ENCODE data around the gene BCAR1. TPM values are rescaled to one million over a fixed set of nuclear protein-coding genes. Genes with fewer than 3 reads are reported as not detected.

Gene BCAR1
- total and polyA plus RNA-seq, 2 of the 13 experiments (the other 11 are each of a cell fraction or from before 2014, with no cell fraction given) = 48.1 to 51.7 TPM

DNA sequence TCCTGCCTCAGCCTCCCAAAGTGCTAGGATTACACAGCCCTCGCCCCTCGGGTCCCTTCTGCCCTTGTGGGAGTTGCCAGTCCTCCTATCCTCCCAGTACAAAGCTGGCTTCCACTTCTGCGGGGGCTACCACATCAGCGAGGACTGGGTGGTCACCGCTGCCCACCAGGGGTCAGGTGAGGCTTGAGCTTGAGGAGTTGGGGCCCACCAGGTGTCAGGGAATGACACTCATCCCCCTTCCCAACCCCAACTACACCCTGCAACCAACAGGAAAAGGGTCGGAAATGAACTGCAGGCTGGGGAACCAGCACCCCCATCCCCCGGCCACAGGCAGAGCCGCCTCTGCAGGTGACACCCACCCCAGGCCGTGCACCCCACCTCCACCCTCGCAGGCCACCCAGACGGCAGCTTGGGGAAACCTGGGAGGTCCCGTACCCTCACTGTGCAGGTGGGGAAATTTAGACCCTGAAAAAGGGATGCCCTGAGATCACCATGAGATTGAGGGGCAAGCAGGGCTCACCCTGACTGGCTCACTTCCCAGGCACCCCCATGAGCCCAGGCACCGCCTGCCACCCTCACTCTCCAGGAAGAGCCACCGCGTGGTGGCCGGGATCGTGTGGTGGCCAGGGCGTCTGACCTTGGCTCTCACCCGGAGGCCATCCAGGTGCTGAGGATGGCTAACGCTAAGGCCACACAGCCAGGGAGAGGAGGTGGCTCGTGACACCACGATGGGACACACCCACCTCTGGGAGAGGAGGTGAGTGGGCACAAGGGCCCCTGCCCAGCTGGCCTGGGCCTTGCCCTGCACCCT lies 24.7 kb downstream of the BCAR1 start (continued):
- TF ChIP-seq, protein P1, sequence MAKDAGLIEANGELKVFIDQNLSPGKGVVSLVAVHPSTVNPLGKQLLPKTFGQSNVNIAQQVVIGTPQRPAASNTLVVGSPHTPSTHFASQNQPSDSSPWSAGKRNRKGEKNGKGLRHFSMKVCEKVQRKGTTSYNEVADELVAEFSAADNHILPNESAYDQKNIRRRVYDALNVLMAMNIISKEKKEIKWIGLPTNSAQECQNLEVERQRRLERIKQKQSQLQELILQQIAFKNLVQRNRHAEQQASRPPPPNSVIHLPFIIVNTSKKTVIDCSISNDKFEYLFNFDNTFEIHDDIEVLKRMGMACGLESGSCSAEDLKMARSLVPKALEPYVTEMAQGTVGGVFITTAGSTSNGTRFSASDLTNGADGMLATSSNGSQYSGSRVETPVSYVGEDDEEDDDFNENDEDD (CRISPR knock-in tag; IDR thresholded peaks at IDR 0.05; ENCODE audit: borderline replicate concordance) = no peak
- no peak for TF ChIP-seq ZNF292 (CRISPR knock-in tag; IDR thresholded peaks at IDR 0.05; ENCODE audit: borderline replicate concordance, low read depth)
- TF ChIP-seq TAF1 (CRISPR knock-in tag; IDR thresholded peaks at IDR 0.05) = no peak
- TF ChIP-seq ZNF607 (CRISPR knock-in tag; IDR thresholded peaks at IDR 0.05; ENCODE audit: borderline replicate concordance) = no peak
- no peak for TF ChIP-seq ZNF563 (CRISPR knock-in tag; IDR thresholded peaks at IDR 0.05)
- no peak for TF ChIP-seq CREB3 (CRISPR knock-in tag; IDR thresholded peaks at IDR 0.05)
- peak; percentile 98 for TF ChIP-seq KDM2A (CRISPR knock-in tag; IDR thresholded peaks at IDR 0.05; ENCODE audit: borderline replicate concordance, low read depth)
- TF ChIP-seq HNF1B (CRISPR knock-in tag; IDR thresholded peaks at IDR 0.05) = no peak
- TF ChIP-seq RFX1 (IDR thresholded peaks at IDR 0.05) = no peak
- no peak for TF ChIP-seq ZNF350 (CRISPR knock-in tag; IDR thresholded peaks at IDR 0.05; ENCODE audit: borderline replicate concordance, low read depth)
- TF ChIP-seq ISX (CRISPR knock-in tag; conservative IDR thresholded peaks at IDR 0.05) = no peak
- TF ChIP-seq YEATS2 (CRISPR knock-in tag; IDR thresholded peaks at IDR 0.05; ENCODE audit: borderline replicate concordance) = no peak
- TF ChIP-seq TMF1 (CRISPR knock-in tag; IDR thresholded peaks at IDR 0.05; ENCODE audit: low read depth) = no peak
- no peak for TF ChIP-seq ZNF567 (CRISPR knock-in tag; IDR thresholded peaks at IDR 0.05; ENCODE audit: borderline replicate concordance)
- no peak for TF ChIP-seq ZNF816 (CRISPR knock-in tag; IDR thresholded peaks at IDR 0.05; ENCODE audit: borderline replicate concordance)
- TF ChIP-seq MLXIP (CRISPR knock-in tag; IDR thresholded peaks at IDR 0.05; ENCODE audit: borderline replicate concordance) = no peak
- no peak for TF ChIP-seq ZNF546 (CRISPR knock-in tag; conservative IDR thresholded peaks at IDR 0.05)
- TF ChIP-seq ZNF335 (CRISPR knock-in tag; IDR thresholded peaks at IDR 0.05) = no peak
- no peak for TF ChIP-seq KLF15 (CRISPR knock-in tag; IDR thresholded peaks at IDR 0.05; ENCODE audit: borderline replicate concordance)
- no peak for TF ChIP-seq SRSF4 (IDR thresholded peaks at IDR 0.05; ENCODE audit: low read depth, low read length, poor library complexity, severe bottlenecking)
- no peak for TF ChIP-seq TSC22D2 (CRISPR knock-in tag; IDR thresholded peaks at IDR 0.05; ENCODE audit: borderline replicate concordance)
- no peak for TF ChIP-seq TBL1XR1 (IDR thresholded peaks at IDR 0.05; ENCODE audit: borderline replicate concordance, low read length, partially characterized antibody)

Data from HepG2 (cell line).